ENCODE results near the gene ACOX1. TPM values are rescaled to one million over a fixed set of nuclear protein-coding genes. Genes with fewer than 3 reads are reported as not detected.
A peak's percentile ranks its signal among the peaks of the same experiment; 100 is the strongest.

ACOX1 gene
- polyA plus RNA-seq, 1 donor: 20.4 TPM

DNA sequence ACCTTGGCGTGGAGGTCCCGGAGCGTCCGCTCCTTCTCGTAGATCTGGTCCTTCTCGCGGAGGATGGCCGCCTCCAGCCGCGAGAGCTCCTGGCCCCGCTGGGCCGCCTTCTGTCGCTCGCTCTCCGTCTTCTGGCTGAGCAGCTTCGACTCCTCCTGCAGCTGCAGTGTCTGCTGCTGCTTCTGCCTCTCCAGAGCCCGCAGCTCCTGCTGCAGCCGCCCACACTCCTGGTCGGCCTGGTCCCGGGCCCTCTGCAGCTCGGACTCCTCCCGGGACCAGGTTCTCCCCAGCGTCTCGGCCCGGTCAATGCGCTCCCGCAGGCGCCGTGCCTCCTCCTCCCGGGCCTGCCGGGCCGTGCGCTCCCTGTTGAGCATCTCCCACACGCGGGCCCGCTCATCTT lies 29.2 kb upstream of the ACOX1 start:
- DNase-seq: no peak

DNA sequence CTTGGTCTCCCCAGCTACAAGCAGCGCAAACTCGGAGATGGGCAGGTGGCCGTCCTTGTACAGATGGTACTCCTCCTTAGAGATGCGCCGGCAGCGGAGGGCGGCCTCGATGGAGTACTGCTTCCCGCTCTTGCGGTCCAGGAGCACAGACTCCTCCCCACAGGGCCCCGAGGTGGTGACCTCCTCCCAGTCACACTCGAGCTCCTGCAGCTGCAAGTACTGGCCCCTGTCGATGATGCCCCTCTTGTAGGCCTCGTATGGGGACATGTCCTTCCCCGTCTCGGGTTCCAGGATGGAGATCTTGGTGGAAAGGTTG lies 28.8 kb upstream of the ACOX1 start:
- no peak for DNase-seq

DNA sequence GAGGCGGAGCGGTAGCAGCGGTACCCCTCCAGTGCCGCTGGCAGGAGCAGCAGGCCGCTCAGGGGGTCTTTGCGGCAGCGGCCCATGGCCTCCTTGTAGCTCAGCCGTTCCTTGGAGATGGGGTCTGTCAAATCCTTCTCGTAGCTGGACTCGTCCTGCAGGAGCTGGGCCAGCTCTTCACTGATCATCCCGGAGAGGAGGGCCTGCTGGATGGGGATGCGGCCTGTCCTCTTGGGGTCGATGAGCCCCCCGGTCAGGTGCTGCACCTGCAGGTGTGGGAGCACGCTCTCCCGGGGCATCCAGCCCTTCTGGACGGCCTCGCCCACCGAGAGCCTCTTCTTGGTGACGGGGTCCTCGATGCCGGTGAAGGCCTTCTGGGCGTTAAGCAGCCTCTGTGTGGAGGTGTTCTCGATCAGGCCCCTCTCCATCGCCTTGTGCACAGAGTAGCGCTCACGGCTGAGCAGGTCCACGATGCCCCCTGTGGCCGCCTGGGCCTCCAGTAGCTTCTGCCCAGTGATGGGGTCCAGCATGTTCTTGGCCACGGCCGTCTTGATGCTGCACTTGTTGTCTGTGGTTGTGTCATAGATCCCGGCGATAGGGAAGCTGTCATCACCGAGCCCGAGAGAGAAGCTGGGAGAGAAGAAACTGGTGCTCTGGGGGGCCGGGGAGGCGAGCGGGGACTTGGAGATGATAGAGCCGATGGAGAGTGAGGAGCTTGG lies 28.3 kb upstream of the ACOX1 start:
- no peak for DNase-seq

DNA sequence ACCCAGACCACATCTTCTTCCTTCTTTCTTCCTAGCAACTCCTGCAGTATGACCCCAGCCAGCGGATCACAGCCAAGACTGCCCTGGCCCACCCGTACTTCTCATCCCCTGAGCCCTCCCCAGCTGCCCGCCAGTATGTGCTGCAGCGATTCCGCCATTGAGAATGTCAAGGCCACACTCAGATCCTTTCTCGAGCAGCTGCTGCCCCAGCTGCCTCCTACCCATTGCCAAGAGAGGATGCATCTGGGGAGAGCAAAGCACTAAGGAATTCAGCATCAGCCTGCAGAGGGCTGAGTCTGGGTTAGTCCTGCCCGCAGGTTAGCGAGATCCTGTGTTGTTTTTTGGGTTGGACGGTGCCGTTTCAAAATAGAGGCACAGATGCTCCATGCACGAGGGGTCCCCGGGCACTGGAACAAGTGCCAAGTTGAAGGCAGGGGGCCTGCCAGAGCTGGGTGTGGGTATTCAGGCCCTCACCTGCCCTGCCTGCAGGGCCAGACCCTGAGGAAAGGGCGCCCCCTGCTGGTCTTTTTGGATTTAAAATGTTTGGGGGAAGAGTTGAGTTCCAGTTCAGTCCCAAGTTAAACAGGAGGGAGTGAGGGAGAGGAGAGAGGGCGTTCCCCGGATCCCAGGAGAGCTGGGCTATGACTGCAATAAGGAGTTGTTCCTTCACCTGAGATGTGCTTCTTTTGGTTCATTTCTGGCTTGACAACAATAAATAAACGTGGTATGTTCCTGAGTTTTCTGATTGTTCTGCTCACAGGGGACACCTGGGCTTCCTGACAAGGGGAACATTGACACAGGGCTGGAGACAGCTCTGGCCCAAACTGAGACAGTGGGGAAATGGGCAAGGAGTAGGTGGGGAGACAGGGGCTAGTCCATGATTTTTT lies 26.5 kb upstream of the ACOX1 start:
- DNase-seq: peak; percentile 73

DNA sequence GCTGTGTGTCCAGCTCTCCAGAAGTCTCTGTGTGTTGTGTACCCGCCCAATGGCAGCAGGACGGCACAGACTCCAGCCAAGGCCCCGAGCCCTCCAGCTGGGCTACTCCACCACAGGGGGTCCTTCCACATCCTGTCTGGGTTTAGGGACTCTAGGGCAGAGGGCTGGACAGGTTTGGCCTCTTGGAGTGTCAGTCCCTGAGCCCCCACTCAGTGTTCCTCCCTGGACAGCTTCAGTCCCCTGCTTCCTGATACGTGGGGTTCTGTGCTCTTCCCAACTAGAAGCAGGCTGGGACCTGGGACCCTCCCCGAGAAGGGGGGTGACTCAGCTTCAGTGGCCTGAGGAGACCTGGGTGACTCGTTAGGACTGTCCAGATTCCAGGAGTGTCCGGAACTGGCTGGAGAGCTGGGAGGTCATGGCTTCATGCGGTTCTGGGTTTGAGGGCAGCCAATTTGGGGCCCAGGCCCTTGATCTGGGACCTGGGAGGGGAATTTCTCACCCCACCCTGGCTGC lies 25.8 kb upstream of the ACOX1 start:
- no peak for DNase-seq

DNA sequence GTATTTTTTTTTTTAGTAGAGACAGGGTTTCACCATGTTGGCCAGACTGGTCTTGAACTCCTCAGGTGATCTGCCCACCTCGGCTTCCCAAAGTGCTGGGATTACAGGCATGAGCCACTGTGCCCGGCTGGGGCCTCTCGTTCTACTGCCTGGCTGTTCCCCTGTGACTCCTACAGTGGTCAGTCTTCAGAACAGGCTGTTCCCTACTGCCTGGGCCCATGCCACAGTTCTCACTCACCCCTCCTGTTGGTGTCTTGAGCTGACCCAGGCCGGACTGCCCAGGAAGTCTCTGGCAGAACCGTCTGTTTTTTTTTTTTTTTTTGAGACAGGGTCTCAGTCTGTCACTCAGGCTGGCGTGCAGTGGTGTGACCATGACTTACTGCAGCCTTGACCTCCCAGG lies 24.9 kb upstream of the ACOX1 start:
- no peak for DNase-seq

DNA sequence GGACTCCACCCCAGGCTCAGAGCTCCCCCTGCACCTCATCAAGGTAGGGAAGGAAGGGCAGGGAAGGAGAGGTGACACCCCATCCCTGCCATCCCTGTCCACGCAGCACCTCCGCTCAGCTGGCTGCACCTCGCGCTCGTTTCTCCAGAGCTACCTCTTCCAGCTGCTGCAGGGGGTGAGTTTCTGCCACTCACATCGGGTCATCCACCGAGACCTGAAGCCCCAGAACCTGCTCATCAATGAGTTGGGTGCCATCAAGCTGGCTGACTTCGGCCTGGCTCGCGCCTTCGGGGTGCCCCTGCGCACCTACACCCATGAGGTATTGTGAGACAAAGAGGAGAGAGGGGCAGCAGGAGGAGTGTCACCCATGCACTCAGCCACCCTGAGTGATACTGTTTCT lies 23.1 kb upstream of the ACOX1 start:
- DNase-seq: no peak

DNA sequence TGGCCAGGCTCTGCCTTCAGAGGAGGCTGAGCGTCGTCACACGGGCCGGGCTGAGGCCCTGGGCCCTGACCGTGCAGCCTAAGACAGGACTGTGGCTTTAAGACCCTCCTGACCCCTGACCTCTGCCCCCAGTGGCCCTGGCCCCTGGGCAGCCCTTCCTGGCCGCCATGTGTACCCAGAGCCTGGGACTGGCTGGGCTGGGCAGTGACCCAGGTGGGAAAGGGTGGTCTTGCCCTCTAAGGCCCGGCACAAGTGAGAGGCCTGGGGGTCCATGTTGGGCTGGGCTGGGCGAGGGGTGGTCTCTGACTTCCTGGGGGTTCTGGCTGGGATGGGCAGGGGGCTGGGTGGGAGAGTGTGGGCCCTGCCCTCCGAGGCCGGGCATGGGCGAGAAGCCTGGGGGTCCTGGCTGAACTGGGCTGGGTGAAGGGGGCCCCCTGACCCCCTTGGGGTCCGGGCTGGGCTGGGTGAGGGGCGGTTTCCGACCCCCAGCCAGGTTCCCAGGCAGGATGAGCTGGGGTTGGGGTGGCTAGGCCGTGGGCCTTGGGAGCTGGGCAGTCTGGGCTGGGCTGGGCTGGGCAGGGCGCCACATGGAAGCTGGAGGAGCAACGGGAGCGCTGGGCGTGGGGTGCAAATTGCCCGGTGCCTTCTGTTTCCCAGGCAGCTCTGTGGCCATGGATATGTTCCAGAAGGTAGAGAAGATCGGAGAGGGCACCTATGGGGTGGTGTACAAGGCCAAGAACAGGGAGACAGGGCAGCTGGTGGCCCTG lies 22.0 kb upstream of the ACOX1 start, which contains the start of gene CDK3:
TSS of gene CDK3 (plus strand) at position 101 of the 767 bp plus-strand sequence. CDS start at position 672, 571 bp downstream.
- no peak for DNase-seq

DNA sequence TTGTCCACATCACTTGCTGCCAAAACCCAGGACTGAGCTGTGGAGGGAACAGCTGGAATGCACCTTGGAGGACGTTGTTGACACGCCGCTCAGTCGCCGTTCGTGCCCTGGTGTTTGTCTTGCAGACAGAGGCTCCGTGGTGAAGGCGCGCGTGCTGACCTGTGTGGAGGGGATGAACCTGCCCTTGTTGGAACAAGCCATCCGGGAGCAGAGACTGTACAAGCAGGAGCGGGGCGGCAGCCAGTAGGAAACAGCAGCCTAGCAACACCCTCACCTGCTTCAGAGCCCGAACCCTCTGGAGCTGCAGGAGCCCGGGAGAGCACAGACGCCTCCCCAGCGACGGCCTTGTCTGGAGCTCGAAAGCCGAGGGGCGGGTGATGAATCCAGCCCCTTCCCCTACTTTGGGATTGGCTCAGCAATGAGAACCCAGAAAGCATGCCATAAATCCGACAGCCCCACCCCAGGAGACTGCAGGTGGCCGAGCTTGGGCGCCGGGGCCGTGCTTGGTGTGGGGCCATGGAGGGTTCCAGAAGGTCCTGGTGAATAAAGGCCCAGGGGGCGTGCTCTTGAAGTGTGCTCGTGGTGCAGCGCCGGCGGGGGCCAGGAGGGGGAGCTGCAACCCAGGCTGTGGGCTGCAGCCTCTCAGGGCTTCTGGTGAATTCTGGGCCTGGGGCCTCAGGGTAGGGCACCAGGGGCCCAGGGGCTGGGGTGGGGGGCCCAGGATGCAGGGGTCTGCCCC lies 21.2 kb upstream of the ACOX1 start:
- no peak for DNase-seq

DNA sequence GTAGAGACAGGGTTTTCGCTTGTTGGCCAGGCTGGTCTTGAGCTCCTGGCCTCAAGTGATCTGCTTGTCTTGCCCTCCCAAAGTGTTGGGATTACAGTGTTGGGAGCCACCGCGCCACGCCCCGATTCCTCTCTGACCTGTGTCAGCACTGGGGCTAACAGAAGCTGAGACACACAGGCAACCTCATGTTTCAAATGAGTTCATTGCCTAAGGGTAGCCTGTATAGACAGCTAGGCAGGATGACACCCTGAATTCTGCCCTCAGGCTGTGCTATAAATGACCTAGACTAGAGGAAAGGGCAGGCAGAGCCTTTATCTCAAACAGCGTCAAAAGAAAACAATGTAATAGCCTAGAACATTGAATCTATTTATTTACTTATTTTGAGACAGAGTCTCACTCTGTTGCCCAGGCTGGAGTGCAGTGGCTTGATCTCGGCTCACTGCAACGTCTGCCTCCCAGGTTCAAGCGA lies 19.4 kb upstream of the ACOX1 start:
- DNase-seq: no peak

DNA sequence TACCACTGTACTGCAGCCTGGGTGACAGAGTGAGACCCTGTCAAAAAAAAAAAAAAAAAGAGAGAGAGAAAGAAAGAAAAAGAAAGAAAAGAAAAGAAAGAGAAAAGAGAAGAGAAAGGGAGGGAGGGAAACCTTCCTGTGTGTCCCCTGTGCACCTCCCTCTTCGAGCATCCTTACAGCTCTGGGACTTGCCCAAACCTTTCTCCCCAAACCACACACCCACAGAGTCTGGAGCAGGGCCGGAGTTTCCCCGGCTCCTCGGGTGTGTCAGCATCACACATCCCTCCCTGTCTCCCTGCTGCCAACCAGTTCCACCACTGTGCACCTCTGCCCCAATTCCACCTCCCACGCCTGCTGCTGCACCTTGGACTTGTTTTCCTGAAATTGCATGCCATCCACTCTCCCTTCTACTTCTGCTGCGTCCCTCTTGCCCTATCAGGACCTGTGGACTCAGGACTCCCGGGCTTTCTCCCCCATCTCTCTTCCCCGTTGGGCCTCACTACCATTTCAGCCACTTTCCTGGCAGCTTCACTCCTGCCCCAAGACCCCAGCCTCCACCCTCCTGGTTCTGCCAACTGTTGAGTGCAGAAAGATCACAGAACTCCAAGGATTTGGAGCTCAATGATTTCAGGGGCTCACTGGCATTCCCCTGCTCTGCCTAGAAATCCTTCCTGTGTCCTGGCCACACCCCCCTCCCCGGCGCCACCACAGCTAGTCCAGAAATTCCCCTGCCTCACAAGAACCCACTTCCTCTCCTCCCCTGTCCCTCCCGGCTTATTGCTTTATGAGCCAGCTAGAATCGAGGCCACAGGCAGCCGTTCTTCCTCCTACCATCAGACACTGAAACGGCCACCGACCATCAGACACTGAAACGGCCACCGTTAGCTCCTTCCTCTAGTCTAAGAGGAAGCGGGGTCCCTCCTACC lies 18.0 kb upstream of the ACOX1 start:
- peak; percentile 22 for DNase-seq

DNA sequence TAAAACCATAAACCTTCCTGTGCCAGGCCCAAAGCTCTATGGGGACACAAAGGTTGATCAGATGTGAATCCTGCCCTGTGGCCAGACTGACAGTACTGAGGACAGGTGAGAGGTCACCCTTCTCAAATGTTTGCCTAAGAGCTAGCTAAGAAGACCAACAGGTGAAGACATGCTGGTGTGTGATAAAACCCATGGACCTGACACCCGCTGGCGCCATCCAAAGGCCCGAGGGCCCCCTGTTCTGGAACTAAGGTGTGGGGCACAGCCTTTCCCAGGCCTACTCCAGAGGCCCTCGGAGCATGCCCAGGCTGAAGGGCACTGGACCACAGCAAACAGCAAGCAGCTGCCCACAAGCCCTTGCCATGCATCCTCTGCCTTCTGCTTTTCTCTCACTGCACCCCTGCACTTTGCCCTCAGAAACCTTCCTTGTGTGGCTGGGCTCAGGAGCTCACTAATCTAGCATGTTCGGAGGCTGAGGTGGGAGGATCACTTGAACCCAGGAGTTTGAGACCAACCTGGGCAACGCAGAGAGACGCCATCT lies 16.5 kb upstream of the ACOX1 start:
- no peak for DNase-seq

DNA sequence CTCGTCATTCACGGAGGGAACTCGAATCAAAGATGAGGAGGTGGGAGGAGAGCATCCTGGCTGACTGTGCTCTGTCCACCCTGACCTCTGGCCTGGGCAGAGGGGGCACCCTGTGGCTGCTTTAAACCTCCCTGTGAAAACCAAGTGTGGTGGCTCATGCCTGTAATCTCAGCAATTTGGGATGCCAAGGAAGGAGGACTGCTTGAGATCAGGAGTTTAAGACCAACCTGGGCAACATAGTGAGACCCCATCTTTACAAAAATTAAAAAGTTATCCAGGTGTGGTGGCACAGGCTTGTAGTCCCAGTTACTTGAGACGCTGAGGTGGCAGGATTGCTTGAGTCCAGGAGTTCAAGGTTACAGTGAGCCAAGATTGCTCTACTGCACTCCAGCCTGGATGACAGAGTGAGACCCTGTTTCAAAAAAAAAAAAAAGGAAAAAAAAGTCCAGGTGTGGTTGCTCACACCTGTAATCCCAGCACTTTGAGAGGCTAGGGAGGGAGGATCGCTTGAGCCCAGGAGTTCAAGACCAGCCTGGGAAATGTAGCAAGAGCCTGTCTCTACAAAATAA lies 15.9 kb upstream of the ACOX1 start:
- no peak for DNase-seq

DNA sequence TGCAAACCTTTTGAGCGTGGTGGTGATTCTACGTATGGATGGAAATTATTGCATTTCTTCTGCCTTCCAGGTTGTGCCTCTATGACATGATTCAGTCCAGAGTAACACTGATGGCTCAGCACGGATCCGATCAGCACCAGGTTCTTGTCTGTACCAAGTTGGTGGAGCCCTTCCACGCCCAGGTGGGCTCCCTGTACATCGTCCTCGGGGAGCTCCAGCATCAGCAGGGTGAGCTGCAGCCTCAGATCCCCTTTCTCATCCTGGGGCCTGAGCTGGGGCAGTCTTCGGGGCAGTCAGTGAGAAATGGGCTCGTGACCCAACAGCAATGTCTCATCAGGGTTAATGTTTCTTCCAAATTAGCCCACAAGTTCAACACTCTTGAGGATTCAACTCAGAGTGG lies 12.4 kb upstream of the ACOX1 start:
- no peak for DNase-seq

DNA sequence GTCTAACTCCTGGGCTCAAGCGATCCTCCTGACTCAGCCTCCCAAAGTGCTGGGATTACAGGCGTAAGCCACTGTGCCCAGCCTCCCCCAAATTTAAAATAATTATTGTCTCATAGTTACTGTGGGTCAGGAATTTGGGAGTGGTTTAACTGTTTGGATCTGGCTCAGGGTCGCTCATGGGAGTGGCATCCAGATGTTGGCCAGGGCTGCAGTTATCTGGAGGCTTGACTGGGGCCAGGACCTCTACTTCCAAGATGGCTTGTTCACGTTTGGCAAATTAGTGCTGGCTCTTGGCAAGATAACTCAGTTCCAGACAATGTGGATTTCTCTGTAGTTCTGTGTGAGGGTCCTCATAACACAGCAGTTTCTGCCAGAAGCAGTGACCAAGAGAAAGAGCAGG lies 8.1 kb upstream of the ACOX1 start:
- DNase-seq: no peak

DNA sequence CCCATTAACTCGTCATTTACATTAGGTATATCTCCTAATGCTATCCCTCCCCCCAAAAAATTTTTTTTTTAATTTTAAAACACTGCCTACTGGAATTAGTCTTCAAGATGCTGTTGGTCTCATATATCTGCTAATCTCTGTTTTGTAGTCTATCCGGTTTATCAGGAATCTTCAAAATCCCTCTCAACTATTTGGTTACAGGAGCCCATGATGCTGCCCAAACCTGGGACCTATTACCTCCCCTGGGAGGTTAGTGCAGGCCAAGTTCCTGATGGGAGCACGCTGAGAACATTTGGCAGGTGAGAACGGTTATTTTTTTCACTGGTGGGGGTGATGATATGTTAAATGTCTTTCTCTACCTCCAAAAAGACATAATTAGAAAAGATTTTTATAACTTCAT lies 7.0 kb upstream of the ACOX1 start:
- DNase-seq: no peak

DNA sequence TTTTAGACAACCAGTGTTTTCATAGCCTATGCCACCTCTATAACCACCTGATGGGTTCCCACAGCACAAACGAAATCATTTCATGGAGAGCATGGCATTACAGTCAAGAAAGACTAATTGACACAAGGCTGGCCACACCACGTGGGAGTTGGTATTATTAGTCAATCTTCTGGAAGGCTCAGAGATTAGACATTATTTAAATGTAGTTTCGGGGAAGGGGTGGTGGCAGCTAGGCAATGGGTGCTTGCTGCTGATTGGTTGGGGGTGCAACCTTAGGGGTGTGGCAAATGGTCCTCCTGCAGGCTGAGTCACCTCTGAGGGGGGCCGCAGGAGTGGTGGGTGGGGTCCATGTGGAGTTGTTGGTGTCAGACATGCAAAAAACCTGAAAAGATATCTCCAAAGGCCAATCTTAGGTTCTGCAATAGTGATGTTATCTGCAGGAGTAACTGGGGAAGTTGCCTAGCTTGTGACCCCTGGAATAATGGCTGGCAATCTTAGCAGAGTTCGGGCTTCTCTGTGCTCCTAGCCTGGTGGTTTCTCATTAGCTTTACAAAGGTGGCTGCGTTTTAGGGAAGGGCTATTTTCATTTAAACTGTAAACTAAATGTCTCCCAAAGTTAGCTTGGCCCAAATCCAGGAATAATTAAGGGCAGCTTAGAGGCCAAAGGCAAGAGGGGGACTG lies 4.7 kb upstream of the ACOX1 start:
- no peak for DNase-seq

DNA sequence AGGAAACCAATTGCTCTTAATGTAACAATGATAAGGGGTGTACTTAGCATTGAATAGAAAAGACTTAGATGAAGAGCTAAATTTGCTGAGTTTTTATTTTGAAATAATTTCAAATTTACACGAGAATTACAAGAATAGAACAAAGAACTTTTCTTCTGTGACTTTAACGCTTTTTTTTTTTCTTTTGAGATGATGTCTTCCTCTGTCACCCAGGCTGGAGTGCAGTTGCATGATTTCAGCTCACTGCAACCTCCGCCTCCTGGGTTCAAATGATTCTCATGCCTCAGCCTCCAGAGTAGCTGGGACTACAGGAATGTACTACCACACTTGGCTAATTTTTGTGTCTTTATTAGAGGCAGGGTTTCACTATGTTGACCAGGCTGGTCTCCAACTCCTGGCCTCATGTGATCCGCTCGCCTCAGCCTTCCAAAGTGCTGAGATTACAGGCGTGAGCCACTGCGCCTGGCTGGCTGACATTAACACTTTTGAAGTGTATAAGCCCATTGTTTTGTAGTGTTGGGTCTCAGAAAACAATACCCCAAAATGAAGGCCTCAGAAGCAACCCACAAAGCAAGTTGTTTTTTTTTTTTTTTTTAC lies 2.2 kb upstream of the ACOX1 start:
- DNase-seq: no peak
